Measurements from ENCODE around the gene ESYT2. TPM values are rescaled to one million over a fixed set of nuclear protein-coding genes. Genes with fewer than 3 reads are reported as not detected.

The ESYT2 gene
- total and polyA plus RNA-seq, 9 of the 15 experiments (the other 6 are each of a cell fraction or from before 2014, with no cell fraction given) = 5.8 to 86.9 (median 64.7) TPM

DNA sequence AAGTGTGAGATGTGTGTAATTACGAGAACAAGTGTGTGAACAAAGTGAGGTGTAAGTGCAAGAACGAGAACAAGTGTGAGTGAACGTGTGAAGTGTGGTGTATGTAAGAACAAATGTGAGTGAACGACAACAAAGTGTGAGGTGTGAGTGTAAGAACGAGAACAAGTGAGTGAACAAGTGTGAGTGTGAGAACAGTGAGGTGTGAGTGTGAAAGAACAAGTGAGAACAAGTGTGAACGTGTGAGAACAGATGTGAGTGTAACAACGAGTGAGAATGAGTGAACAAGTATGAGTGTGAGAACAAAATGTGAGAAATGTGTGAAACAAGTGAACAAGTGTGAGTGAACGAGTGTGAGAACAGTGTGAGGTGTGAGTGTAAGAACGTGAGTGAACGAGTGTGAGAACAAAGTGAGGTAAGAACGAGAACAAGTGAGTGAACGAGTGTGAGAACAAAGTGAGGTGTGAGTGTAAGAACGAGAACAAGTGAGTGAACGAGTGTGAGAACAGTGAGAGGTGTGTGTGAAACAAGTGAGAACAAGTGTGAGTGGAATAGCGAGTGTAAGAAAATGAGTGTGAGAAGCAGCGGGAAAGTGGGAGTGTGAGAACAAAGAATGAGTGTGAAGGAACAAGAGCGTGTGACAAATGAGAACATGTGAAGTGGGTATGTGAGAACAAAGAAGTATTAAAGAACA is 47.2 kb downstream of the ESYT2 start (continued):
- TF ChIP-seq ZNF431 (CRISPR knock-in tag; IDR thresholded peaks at IDR 0.05) (0 out of 2 replicates have a peak, but pooled peaks have one; percentile 38), NCOA2 (IDR thresholded peaks at IDR 0.05; ENCODE audit: partially characterized antibody in 2 of 2) (no peak), ZBTB43 (CRISPR knock-in tag; IDR thresholded peaks at IDR 0.05) (peak; percentile 99), IRF1 (CRISPR knock-in tag; IDR thresholded peaks at IDR 0.05; ENCODE audit: borderline replicate concordance) (no peak), POLR2A (conservative IDR thresholded peaks at IDR 0.05) (0 out of 2 replicates have a peak, but pooled peaks have one; percentile 19), CBX1 (IDR thresholded peaks at IDR 0.05; ENCODE audit: low read depth) (no peak), ZNF830 (CRISPR knock-in tag; IDR thresholded peaks at IDR 0.05) (no peak), MCM5 (IDR thresholded peaks at IDR 0.05; ENCODE audit: low read depth) (no peak), DDX20 (tag; IDR thresholded peaks at IDR 0.05; ENCODE audit: low read depth) (no peak), CHD4 (IDR thresholded peaks at IDR 0.05; ENCODE audit: insufficient read depth, insufficient replicate concordance, low read depth, low read length, poor library complexity, severe bottlenecking) (no peak), CEBPG (CRISPR knock-in tag; IDR thresholded peaks at IDR 0.05) (no peak), CEBPG (tag; conservative IDR thresholded peaks at IDR 0.05 in 1 of 2, IDR thresholded peaks at IDR 0.05 in 1 of 2) (no peak), ETV1 (tag; conservative IDR thresholded peaks at IDR 0.05; ENCODE audit: low read depth) (no peak), HMG20A (CRISPR knock-in tag; conservative IDR thresholded peaks at IDR 0.05) (no peak), TGIF2 (CRISPR knock-in tag; IDR thresholded peaks at IDR 0.05) (no peak)

Data from K562 (cell line).